ENCODE results near the gene SLC49A3.

- TF ChIP-seq, protein P1, sequence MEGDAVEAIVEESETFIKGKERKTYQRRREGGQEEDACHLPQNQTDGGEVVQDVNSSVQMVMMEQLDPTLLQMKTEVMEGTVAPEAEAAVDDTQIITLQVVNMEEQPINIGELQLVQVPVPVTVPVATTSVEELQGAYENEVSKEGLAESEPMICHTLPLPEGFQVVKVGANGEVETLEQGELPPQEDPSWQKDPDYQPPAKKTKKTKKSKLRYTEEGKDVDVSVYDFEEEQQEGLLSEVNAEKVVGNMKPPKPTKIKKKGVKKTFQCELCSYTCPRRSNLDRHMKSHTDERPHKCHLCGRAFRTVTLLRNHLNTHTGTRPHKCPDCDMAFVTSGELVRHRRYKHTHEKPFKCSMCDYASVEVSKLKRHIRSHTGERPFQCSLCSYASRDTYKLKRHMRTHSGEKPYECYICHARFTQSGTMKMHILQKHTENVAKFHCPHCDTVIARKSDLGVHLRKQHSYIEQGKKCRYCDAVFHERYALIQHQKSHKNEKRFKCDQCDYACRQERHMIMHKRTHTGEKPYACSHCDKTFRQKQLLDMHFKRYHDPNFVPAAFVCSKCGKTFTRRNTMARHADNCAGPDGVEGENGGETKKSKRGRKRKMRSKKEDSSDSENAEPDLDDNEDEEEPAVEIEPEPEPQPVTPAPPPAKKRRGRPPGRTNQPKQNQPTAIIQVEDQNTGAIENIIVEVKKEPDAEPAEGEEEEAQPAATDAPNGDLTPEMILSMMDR (IDR thresholded peaks at IDR 0.05; ENCODE audit: insufficient read depth, low read depth, low read length), result no peak
- TF ChIP-seq EZH2 (IDR thresholded peaks at IDR 0.05; ENCODE audit: insufficient read depth, low read length), result no peak
Measured at GRCh38 chr4:722851-723360, 34.0 kb upstream of the SLC49A3 start.
